Fibroblast of pulmonary artery (primary cell): Measurements from ENCODE around the gene TRIM46.
"Not testable (repeated sequence)": the region's sequence is repeated elsewhere in the genome, so short reads cannot be mapped to it uniquely, and the experiment has no call there.

Source experiments
- DNase-seq: peaks from one replicate; pipeline ENCODE4 v3.0.0-alpha.2; 2010; ENCODE audit warnings: low read depth
- H3K4me3 ChIP-seq: replicated peaks from 2 replicates; pipeline ENCODE4 v1.5.1; 2011; ENCODE audit warnings: low read depth, mild to moderate bottlenecking, control low read depth, low read length, moderate library complexity
- TF ChIP-seq, protein P1 (sequence below): IDR thresholded peaks from 2 replicates; pipeline ENCODE4 v1.5.1; 2011; ENCODE audit warnings: mild to moderate bottlenecking, control low read depth, low read length, inconsistent platforms; ENCODE audit errors: missing control alignments

Gene TRIM46

DNA sequence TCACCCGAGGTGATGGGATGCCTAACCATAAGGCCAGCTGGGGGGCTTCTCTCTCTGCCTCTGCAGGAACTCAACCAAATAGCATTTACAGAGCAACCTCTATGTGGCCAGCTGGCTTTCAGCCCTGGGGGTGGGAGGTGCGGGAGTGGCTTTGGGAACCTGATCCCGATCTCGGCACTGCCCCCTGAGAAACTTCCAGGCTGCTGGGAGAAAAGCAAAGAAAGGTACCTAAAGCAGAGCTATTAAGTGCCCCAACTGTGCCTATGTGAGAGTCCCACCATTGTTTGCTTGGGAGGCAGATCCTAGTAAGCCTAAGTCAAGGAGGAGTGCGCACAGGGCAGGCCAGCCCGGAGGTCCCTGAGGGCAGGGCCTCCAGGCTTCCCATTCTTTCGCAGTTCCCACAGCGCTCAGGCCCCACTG is 7.6 kb upstream of the TRIM46 start:
- TF ChIP-seq, protein P1, sequence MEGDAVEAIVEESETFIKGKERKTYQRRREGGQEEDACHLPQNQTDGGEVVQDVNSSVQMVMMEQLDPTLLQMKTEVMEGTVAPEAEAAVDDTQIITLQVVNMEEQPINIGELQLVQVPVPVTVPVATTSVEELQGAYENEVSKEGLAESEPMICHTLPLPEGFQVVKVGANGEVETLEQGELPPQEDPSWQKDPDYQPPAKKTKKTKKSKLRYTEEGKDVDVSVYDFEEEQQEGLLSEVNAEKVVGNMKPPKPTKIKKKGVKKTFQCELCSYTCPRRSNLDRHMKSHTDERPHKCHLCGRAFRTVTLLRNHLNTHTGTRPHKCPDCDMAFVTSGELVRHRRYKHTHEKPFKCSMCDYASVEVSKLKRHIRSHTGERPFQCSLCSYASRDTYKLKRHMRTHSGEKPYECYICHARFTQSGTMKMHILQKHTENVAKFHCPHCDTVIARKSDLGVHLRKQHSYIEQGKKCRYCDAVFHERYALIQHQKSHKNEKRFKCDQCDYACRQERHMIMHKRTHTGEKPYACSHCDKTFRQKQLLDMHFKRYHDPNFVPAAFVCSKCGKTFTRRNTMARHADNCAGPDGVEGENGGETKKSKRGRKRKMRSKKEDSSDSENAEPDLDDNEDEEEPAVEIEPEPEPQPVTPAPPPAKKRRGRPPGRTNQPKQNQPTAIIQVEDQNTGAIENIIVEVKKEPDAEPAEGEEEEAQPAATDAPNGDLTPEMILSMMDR = no peak
- no peak for DNase-seq
- H3K4me3 ChIP-seq = no peak overlapping the region

DNA sequence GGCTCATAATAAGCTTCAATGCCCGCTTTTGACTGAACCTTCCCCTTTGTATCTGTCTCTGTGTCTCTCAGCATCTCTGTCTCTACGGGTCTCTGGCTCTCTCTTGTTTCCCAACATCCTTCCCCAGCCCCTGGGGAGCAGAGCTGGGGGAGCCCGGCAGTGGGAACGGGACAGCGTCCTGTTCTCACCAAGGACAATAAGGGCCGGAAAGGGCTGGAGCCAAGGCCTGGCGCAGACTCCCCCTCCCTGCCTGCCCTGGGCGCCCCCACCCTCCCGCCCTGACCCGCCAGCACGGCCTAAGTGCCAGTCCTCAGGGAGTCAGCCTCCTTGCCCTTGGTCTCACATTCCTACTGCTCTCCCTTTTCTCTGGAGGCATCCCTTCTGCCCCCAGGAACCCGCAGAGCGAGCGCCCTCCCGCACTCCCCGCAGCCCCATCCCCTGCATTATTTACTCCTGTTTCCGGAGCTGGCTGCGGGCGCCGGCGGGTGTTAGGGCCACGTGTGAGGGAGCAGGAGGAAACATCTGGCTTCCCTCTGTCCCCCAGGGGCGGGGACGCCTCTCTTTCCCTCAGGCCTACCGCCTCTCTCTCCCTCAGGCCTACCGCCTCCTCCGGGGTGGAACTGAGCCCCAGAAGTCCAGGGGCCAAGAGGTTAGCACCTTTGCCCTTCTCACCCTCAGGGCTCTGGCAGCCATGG is 7.0 kb upstream of the TRIM46 start:
- peak; percentile 59 for DNase-seq
- TF ChIP-seq, protein P1 = no peak
- no peak overlapping the region for H3K4me3 ChIP-seq

DNA sequence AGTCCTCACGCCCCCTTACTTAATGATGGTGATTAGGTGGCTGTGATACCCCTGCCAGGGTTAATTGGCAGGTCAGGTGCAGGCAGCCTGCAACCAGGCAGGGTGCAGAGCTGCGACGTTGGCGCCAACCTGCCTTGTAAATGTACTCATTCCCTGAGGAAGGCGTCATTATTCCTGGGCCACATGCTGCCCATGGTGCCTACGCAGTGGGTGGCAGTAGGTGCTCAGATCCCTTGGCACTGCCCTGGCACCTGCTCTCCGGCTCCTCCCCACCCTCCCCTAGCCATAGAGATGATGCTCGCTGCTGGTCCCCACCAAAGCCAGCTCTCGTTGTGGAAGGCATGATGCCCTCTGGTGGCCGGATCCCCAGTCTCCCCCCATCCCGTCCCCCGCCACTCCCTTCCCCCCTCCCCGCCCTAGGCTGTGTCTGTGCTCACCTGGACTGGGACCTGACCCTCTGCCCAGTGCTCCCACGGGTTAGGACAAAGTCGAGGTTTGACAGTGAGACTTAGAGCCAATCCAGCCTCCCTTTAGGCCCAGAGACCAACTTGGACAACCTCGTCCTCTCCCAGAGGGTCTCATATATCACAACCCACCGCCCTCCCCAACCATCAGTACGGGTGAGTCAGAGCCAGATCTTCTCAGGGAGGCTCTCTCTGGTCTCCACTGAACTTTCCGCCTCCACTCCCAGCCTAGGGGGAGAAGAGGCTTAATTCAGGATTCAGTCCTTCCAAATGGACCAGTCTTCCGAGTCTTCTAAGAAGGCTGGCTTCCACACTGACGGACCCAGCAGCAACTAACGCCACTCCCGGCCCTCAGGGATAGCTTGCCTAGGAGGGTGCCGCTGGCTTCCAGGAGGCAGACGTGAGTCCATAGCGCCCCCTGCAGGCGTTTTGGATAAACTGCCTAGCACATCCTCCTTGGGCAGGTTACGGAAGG is 6.2 kb upstream of the TRIM46 start:
- no peak overlapping the region for H3K4me3 ChIP-seq

DNA sequence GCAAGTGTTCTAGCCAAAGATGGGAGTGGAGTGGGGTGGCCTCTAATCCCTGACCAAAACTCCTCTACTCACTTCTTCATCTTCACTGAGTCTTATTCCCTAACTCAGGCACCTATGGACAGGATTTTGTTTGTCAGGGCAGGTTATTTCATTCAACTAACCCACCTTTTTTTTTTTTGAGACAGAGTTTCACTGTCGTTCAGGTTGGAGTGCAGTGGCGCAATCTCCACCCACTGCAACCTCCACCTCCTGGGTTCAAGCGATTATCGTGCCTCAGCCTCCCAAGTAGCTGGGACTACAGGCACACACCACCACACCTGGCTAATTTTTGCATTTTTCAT is 5.6 kb upstream of the TRIM46 start:
- H3K4me3 ChIP-seq, DNase-seq: not testable (repeated sequence)

More for the DNA sequence above, 6.2 kb upstream of the TRIM46 start:
- DNase-seq = peak; percentile 90
- TF ChIP-seq, protein P1 = peak; percentile 93

DNA sequence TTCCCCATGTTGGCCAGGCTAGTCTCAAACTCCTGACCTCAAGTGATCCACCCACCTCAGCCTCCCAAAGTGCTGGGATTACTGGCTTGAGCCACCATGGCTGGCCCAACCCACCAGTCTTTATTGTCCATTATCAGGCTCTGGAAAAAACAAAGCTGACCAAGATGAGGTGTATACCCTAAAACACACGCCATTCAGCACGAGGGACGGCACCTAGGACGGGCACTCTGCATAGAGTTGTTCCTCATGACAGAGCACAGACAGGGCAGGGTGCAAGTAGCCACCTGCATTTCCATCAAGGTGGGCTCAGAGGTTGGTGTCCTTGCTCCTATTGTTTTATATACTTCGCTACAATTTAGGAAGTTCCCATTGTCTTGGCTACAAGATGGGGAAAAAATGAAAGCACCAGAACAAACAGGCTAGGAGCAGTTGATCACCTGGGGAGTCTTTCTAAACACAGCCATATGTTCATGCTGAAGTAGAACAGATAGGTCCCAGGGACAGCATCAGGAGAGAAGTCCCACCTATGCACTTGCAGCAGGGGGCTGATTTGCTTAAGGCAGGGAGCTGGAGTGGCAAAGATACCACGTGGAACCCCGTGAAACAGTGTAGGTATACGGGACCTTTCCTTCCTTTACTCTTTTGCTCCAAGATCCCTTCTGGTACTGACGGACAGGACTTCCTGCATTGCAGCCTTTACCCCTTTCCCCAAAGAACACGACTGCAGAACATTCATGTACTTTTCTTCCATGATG is 5.0 kb upstream of the TRIM46 start:
- TF ChIP-seq, protein P1 = no peak
- no peak overlapping the region for H3K4me3 ChIP-seq
- no peak for DNase-seq

DNA sequence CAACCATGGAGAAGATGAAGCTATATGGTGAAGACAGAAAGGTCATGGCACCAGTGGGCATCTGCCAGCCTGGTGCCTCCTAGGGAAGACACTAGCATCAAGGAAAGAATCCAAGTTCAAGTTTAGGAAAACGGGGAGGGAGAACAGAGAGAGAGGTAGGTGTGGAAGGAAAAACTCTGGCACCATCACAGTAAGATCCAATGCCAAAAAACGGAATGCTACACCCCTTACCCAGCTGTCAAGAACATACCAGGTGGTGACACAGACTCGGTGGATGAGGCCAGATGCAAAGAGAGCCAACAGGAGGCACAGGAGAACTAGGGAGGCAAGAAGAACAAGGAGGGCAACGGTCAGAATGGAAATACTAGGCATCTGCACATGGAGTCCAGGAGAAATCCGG is 4.1 kb upstream of the TRIM46 start:
- DNase-seq = no peak
- H3K4me3 ChIP-seq = no peak overlapping the region
- TF ChIP-seq, protein P1 = no peak
